BE2C (cell line): ENCODE results near the gene RDH5. TPM values are rescaled to one million over a fixed set of nuclear protein-coding genes. Genes with fewer than 3 reads are reported as not detected.

Source experiments
- DNase-seq: peaks from one replicate; pipeline ENCODE4 v3.0.0-alpha.2; 2020
- H3K27me3 ChIP-seq: fragments of 250-450 bp; sonication (Bioruptor Pico); 2 replicates; pipeline ENCODE4 v1.5.1; 2020; ENCODE audit warnings: mild to moderate bottlenecking
- H3K36me3 ChIP-seq: fragments of 250-450 bp; sonication (Bioruptor Pico); 2 replicates; pipeline ENCODE4 v1.5.1; 2020; ENCODE audit warnings: mild to moderate bottlenecking
- H3K4me1 ChIP-seq: fragments of 250-450 bp; sonication (Bioruptor Pico); 2 replicates; pipeline ENCODE4 v1.5.1; 2020
- H3K4me3 ChIP-seq: 2 replicates; pipeline ENCODE4 v1.5.1; 2011; ENCODE audit warnings: low read depth, low read length
- H3K9me3 ChIP-seq: fragments of 250-450 bp; sonication (Bioruptor Pico); 2 replicates; pipeline ENCODE4 v1.5.1; 2020
- CTCF ChIP-seq: IDR thresholded peaks from 2 replicates; pipeline ENCODE4 v1.5.1; 2012; ENCODE audit warnings: mild to moderate bottlenecking, low read depth, low read length
- polyA plus RNA-seq: library from polyadenylated mRNA; unstranded; fragments of >200 nt; gene quantifications from one replicate; pipeline ENCODE4 v1.2.1, GENCODE V29; 2012; ENCODE audit warnings: low read depth, missing spikeins; ENCODE audit not compliant: insufficient read length, insufficient read depth

Gene RDH5
- polyA plus RNA-seq: 2.2 TPM

- Histone ChIP-seq H3K4me3 (no peak within 1 kb of the TSS), H3K36me3 (peaks cover 12% of the 10 kb centered on the region), H3K9me3 (no peaks in the 10 kb centered on the region), H3K4me1 (peaks cover 3% of the 10 kb centered on the region; the same call in 1 of the 2 replicates), H3K27me3 (no peaks in the 10 kb centered on the region)
- TF ChIP-seq CTCF: no peak
- no peak for DNase-seq
Observed at GRCh38 chr12:55720071-55720564, at the start of gene RDH5. RDH5 (plus strand) TSS chr12:55720393; CDS start chr12:55721185, 792 bp downstream.

- H3K4me1 ChIP-seq: no peaks in the 10 kb centered on the region
- H3K27me3 ChIP-seq: peaks cover 23% of the 10 kb centered on the region
- no peak for TF ChIP-seq CTCF
- no peak overlapping the region for H3K4me3 ChIP-seq
- no peak for DNase-seq
- no peaks in the 10 kb centered on the region for H3K36me3 ChIP-seq
- no peaks in the 10 kb centered on the region for H3K9me3 ChIP-seq
Observed at GRCh38 chr12:55671746-55672145, 48.4 kb upstream of the RDH5 start.

GRCh38 chr12:55673638-55674037 is 46.6 kb upstream of the RDH5 start:
- H3K4me1 ChIP-seq: no peaks in the 10 kb centered on the region
- DNase-seq: no peak
- TF ChIP-seq CTCF: no peak
- H3K9me3 ChIP-seq: no peaks in the 10 kb centered on the region
- H3K36me3 ChIP-seq: no peaks in the 10 kb centered on the region
- H3K4me3 ChIP-seq: no peak overlapping the region
- peaks cover 25% of the 10 kb centered on the region for H3K27me3 ChIP-seq

GRCh38 chr12:55675666-55676065 is 44.5 kb upstream of the RDH5 start:
- no peaks in the 10 kb centered on the region for H3K9me3 ChIP-seq
- no peaks in the 10 kb centered on the region for H3K36me3 ChIP-seq
- H3K27me3 ChIP-seq: peaks cover 35% of the 10 kb centered on the region
- no peak overlapping the region for H3K4me3 ChIP-seq
- H3K4me1 ChIP-seq: no peaks in the 10 kb centered on the region
- DNase-seq: no peak
- TF ChIP-seq CTCF: no peak

GRCh38 chr12:55676707-55677106 is 43.5 kb upstream of the RDH5 start:
- Histone ChIP-seq H3K9me3 (no peaks in the 10 kb centered on the region), H3K36me3 (no peaks in the 10 kb centered on the region)
- no peak for DNase-seq

More at GRCh38 chr12:55676707-55677106, 43.5 kb upstream of the RDH5 start:
- no peaks in the 10 kb centered on the region for H3K4me1 ChIP-seq
- TF ChIP-seq CTCF: no peak
- no peak overlapping the region for H3K4me3 ChIP-seq
- H3K27me3 ChIP-seq: peaks cover 41% of the 10 kb centered on the region
